K562 (cell line): ENCODE measurements around the gene KLHL8. TPM values are rescaled to one million over a fixed set of nuclear protein-coding genes. Genes with fewer than 3 reads are reported as not detected.

Source experiments
- ATAC-seq: fragments of 200-7000 bp; cut with Tn5 transposase; 3 replicates; pipeline ENCODE4 v1.9.1; 2020; ENCODE audit warnings: moderate library complexity
- BruUV-seq: library from RNA; stranded (reverse); fragments of 400-500 nt; replicated peaks from 2 replicates; lab custom pipeline; 2021; lab: Mats Ljungman, UMichigan
- CTCF ChIA-PET: fragments of 300-600 bp; formaldehyde crosslinking; extraction: SDS; loops from one replicate; lab custom pipeline; 2021; ENCODE audit warnings: low intra/inter-chr PET ratio; lab: Yijun Ruan, JAX
- POLR2A ChIA-PET: fragments of 300-600, 350-650 bp; sonication (Branson Sonifier 250); formaldehyde crosslinking; extraction: SDS; loops from one replicate; lab custom pipeline; 2021; ENCODE audit warnings: antibody characterized with exemption, inconsistent platforms; lab: Yijun Ruan, JAX
- DNase-seq, 4 experiments: peaks; one replicate each; pipeline versions ENCODE4 v3.0.0 to v3.0.0-alpha.2; 2011 to 2018; ENCODE audit warnings: low spot score in 3 of 4, mixed read lengths in 3 of 4; ENCODE audit errors: extremely low read depth in 1 of 4
- FAIRE-seq: peaks from 2 replicates; lab custom pipeline; 2011; peaks lifted over from hg19 to GRCh38; lab: Jason Lieb, UNC
- H2AFZ ChIP-seq: 2 replicates; pipeline ENCODE4 v1.6.0; 2011; ENCODE audit warnings: low read depth, low read length, control low read depth, inconsistent platforms
- H3K27ac ChIP-seq: fragments of 200-600 bp; 3 replicates; pipeline ENCODE4 v1.8.0; 2011; ENCODE audit warnings: low read depth, mild to moderate bottlenecking, control low read depth, inconsistent platforms, low read length, moderate library complexity, mixed read lengths; ENCODE audit errors: extremely low read depth
- H3K27me3 ChIP-seq, 2 experiments: fragments of 300-600 bp in 1 of 2; 2 replicates in 1 of 2; 3 replicates in 1 of 2; pipeline versions ENCODE4 v1.6.0 to v1.8.0; 2011; ENCODE audit warnings: inconsistent platforms in 2 of 2, low read length in 2 of 2, mild to moderate bottlenecking in 1 of 2, mixed read lengths in 1 of 2, moderate library complexity in 1 of 2; ENCODE audit not compliant: control insufficient read depth in 2 of 2, insufficient read depth in 2 of 2
- H3K36me3 ChIP-seq: fragments of 300-600 bp; 3 replicates; pipeline ENCODE4 v1.8.0; 2011; ENCODE audit warnings: mild to moderate bottlenecking, low read length, inconsistent platforms; ENCODE audit not compliant: control insufficient read depth, insufficient read depth
- H3K4me1 ChIP-seq, 2 experiments: fragments of 200-600 bp in 1 of 2; replicated peaks in 1 of 2; 2 replicates in 1 of 2; 3 replicates in 1 of 2; pipeline versions ENCODE4 v1.5.1 to v1.8.0; 2011; ENCODE audit warnings: inconsistent platforms in 2 of 2, low read length in 2 of 2, mild to moderate bottlenecking in 1 of 2, mixed read lengths in 1 of 2, moderate library complexity in 1 of 2; ENCODE audit not compliant: control insufficient read depth in 2 of 2, insufficient read depth in 2 of 2
- H3K4me2 ChIP-seq: 2 replicates; pipeline ENCODE4 v1.6.1; 2011; ENCODE audit warnings: low read length, control low read depth, inconsistent platforms, mixed read lengths; ENCODE audit not compliant: insufficient read depth
- H3K4me3 ChIP-seq: fragments of 200-600 bp; sonication (generic), shearing (Covaris generic); 2 replicates; pipeline ENCODE4 v1.5.1; 2016; ENCODE audit warnings: control low read depth, inconsistent platforms
- H3K79me2 ChIP-seq: fragments of 200-600 bp; 3 replicates; pipeline ENCODE4 v1.8.0; 2011; ENCODE audit warnings: low read length, inconsistent platforms; ENCODE audit not compliant: control insufficient read depth, insufficient read depth
- H3K9ac ChIP-seq, 2 experiments: 2 replicates each; pipeline versions ENCODE4 v1.6.0 to v1.6.1; 2011; ENCODE audit warnings: low read depth in 2 of 2, low read length in 2 of 2, control low read depth in 1 of 2, inconsistent platforms in 1 of 2, mild to moderate bottlenecking in 1 of 2, mixed read lengths in 1 of 2; ENCODE audit not compliant: insufficient read depth in 1 of 2
- H3K9me1 ChIP-seq: one replicate; pipeline ENCODE4 v1.6.0; 2011; ENCODE audit warnings: inconsistent platforms, mild to moderate bottlenecking, low read length, moderate library complexity; ENCODE audit not compliant: control insufficient read depth, insufficient read depth
- H3K9me3 ChIP-seq: replicated peaks from 2 replicates; pipeline ENCODE4 v1.5.1; 2011; ENCODE audit warnings: low read depth, low read length, inconsistent platforms; ENCODE audit not compliant: control insufficient read depth, insufficient read depth
- H4K20me1 ChIP-seq: replicated peaks from 2 replicates; pipeline ENCODE4 v1.6.1; 2011; ENCODE audit warnings: low read length, inconsistent platforms, mixed read lengths; ENCODE audit not compliant: control insufficient read depth, insufficient read depth
- BCOR ChIP-seq: fragments of 450-650 bp; IDR thresholded peaks from 2 replicates; pipeline ENCODE4 v1.6.1; 2016
- ESRRA ChIP-seq: fragments of 450-650 bp; IDR thresholded peaks from 2 replicates; pipeline ENCODE4 v1.6.1; 2014; ENCODE audit warnings: low read depth, mild to moderate bottlenecking, moderate library complexity, borderline replicate concordance
- FOXA1 ChIP-seq: fragments of 450-650 bp; IDR thresholded peaks from 2 replicates; pipeline ENCODE4 v1.6.1; 2016; ENCODE audit warnings: mild to moderate bottlenecking, borderline replicate concordance
- FOXP1 ChIP-seq: sonication (generic); formaldehyde crosslinking; IDR thresholded peaks from 2 replicates; pipeline ENCODE4 v1.8.0; 2022; ENCODE audit warnings: mild to moderate bottlenecking, missing genetic modification reagents
- PPARD ChIP-seq: fragments of 250-450 bp; sonication (Bioruptor Pico); IDR thresholded peaks from 2 replicates; pipeline ENCODE4 v1.8.0; 2022; ENCODE audit warnings: inconsistent platforms, mild to moderate bottlenecking, moderate library complexity
- SIN3A ChIP-seq, 2 experiments: fragments of 150-350 bp in 1 of 2; IDR thresholded peaks; 2 replicates each; pipeline ENCODE4 v1.6.1; 2011 to 2016; ENCODE audit warnings: borderline replicate concordance in 2 of 2, low read depth in 2 of 2, low read length in 2 of 2, mild to moderate bottlenecking in 2 of 2, moderate library complexity in 2 of 2; ENCODE audit not compliant: control insufficient read depth in 1 of 2
- SMARCC2 ChIP-seq: fragments of 450-650 bp; IDR thresholded peaks from 2 replicates; pipeline ENCODE4 v1.6.1; 2017; ENCODE audit warnings: antibody characterized with exemption, moderate library complexity, mild to moderate bottlenecking, low read depth
- SMC3 ChIP-seq: conservative IDR thresholded peaks from 2 replicates; pipeline ENCODE4 v1.6.1; 2011; ENCODE audit warnings: low read depth, low read length, improper control_type of control experiment; ENCODE audit not compliant: insufficient read depth
- SRSF3 ChIP-seq: fragments of 200-400 bp; formaldehyde crosslinking; IDR thresholded peaks from 2 replicates; pipeline ENCODE4 v1.6.1; 2016; ENCODE audit warnings: mild to moderate bottlenecking, low read length, moderate library complexity; ENCODE audit not compliant: insufficient read depth
- WGBS: fragments of 100-300 bp; shearing (Covaris generic); methylation state at CpG from one replicate; pipeline ENCODE4 v1.1.6; 2016; ENCODE audit warnings: low coverage, mixed read lengths; ENCODE audit not compliant: insufficient coverage; ENCODE audit errors: missing lambda C conversion rate; 5-methylcytosine and 5-hydroxymethylcytosine counted together
- in situ Hi-C: fragments of 300-500 bp; cut with MboI; formaldehyde crosslinking; loops from 4 replicates; pipeline ENCODE4 v1.15.0; 2018; ENCODE audit warnings: inconsistent platforms, mixed read lengths
- intact Hi-C: fragments of 100-400 bp; cut with micrococcal nuclease; formaldehyde crosslinking; loops from 2 replicates; pipeline ENCODE4 v1.14.2; 2022
- polyA plus RNA-seq, 8 experiments: library from polyadenylated mRNA; depleted of rRNA in 4 of 8; stranded (reverse) in 5 of 8; unstranded in 3 of 8; fragments of >200 nt; fragmentation: Nextera tagmentation in 2 of 8; fragmentation: Illumina TruSeq in 1 of 8; extraction: Ambion mirVana in 2 of 8; extraction: Trizol in 1 of 8; gene quantifications; 2 replicates each; pipeline versions ENCODE4 v1.2.1 to v1.2.3, GENCODE V29; 2011 to 2014; ENCODE audit warnings: inconsistent platforms in 1 of 8, missing spikeins in 1 of 8
- total RNA-seq, 7 experiments: library from RNA; depleted of rRNA in 6 of 7; stranded (reverse); fragments of >200 nt in 6 of 7; fragmentation: Illumina TruSeq in 2 of 7; extraction: Trizol in 2 of 7; gene quantifications; 2 replicates each; pipeline versions ENCODE4 v1.2.1 to v1.2.3, GENCODE V29; 2011 to 2021; ENCODE audit warnings: low replicate concordance in 1 of 7
- TF ChIP-seq, protein P1 (sequence below): fragments of 250-450 bp; sonication (Bioruptor Pico); IDR thresholded peaks from 2 replicates; pipeline ENCODE4 v1.9.0; 2021; ENCODE audit warnings: mild to moderate bottlenecking, inconsistent platforms
- TF ChIP-seq, protein P2 (sequence below): fragments of 200-800 bp; sonication (Bioruptor generic); IDR thresholded peaks from 2 replicates; pipeline ENCODE4 v1.6.1; 2017; ENCODE audit warnings: missing genetic modification characterization, missing compliant biosample characterization
- TF ChIP-seq, protein P3 (sequence below): sonication (generic); formaldehyde crosslinking; IDR thresholded peaks from 2 replicates; pipeline ENCODE4 v1.8.0; 2022; ENCODE audit warnings: mild to moderate bottlenecking, missing genetic modification reagents, borderline replicate concordance
- TF ChIP-seq, protein P4 (sequence below): sonication (generic); formaldehyde crosslinking; IDR thresholded peaks from 2 replicates; pipeline ENCODE4 v1.8.1; 2023; ENCODE audit warnings: mild to moderate bottlenecking, missing genetic modification reagents, moderate library complexity

Gene KLHL8
- total and polyA plus RNA-seq, 9 of the 15 experiments (the other 6 are each of a cell fraction or from before 2014, with no cell fraction given): 8.7 to 25.3 (median 15.7) TPM

DNA sequence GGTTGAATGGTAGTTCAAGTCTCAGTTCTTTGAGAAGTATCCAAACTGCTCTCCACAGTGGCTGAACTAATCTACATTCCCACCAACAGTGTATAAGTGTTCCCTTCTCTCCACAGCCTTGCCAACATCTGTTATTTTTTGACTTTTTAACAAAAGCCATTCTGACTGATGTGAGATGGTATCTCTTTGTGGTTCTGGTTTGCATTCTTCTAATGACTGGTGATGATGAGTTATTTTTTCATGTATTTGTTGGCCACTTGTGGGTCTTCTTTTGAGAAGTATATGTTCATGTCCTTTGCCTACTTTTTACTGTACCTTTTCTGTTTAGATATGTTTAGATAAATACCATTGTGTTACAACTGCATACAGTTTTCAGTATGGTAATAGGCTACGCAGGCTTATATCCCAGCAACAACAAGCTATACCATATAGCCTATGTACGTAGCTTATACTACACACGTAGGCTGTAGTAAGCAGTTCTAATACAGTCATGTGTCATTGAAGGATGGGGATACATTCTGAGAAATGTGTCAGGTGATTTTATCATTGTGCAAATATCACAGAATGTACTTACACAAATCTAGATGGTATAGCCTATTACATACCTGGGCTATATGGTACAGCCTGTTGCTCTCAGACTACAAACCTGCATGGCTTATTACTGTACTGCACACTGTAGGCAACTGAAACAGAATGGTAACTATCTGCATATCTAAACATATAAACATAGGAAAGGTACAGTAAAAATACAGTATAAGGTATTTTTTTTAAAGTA lies 28.1 kb downstream of the KLHL8 start:
- Histone ChIP-seq H3K9me1 (no peaks in the 10 kb centered on the region), H3K4me3 (no peak overlapping the region), H2AFZ (no peak overlapping the region), H3K27ac (no peak overlapping the region), H3K9ac (no peak overlapping the region), H3K9me3 (no peaks in the 10 kb centered on the region), H3K27me3 (no peaks in the 10 kb centered on the region), H3K4me1 (no peaks in the 10 kb centered on the region; a peak in 1 of 5 replicates), H3K36me3 (peaks cover 3% of the 10 kb centered on the region; the same call in 1 of the 3 replicates), H3K79me2 (peaks cover 28% of the 10 kb centered on the region), H4K20me1 (no peaks in the 10 kb centered on the region), H3K4me2 (no peak overlapping the region)
- no peak for DNase-seq
- CTCF ChIA-PET: no interaction called here
- POLR2A ChIA-PET: interaction anchor here (0.9 kb wide), 1 partner anchor 10 kb away, joined by 3 read pairs; no protein-coding TSS in a partner anchor
- FAIRE-seq: no peak
- no TSS peak for BruUV-seq
- 98% methylated on average over 3 of the region's 3 CpGs for whole genome bisulfite sequencing
- intact Hi-C loops: no loop called here
- in situ Hi-C loops: no loop called here
- TF ChIP-seq, protein P1, sequence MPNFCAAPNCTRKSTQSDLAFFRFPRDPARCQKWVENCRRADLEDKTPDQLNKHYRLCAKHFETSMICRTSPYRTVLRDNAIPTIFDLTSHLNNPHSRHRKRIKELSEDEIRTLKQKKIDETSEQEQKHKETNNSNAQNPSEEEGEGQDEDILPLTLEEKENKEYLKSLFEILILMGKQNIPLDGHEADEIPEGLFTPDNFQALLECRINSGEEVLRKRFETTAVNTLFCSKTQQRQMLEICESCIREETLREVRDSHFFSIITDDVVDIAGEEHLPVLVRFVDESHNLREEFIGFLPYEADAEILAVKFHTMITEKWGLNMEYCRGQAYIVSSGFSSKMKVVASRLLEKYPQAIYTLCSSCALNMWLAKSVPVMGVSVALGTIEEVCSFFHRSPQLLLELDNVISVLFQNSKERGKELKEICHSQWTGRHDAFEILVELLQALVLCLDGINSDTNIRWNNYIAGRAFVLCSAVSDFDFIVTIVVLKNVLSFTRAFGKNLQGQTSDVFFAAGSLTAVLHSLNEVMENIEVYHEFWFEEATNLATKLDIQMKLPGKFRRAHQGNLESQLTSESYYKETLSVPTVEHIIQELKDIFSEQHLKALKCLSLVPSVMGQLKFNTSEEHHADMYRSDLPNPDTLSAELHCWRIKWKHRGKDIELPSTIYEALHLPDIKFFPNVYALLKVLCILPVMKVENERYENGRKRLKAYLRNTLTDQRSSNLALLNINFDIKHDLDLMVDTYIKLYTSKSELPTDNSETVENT: no peak
- TF ChIP-seq, protein P2, sequence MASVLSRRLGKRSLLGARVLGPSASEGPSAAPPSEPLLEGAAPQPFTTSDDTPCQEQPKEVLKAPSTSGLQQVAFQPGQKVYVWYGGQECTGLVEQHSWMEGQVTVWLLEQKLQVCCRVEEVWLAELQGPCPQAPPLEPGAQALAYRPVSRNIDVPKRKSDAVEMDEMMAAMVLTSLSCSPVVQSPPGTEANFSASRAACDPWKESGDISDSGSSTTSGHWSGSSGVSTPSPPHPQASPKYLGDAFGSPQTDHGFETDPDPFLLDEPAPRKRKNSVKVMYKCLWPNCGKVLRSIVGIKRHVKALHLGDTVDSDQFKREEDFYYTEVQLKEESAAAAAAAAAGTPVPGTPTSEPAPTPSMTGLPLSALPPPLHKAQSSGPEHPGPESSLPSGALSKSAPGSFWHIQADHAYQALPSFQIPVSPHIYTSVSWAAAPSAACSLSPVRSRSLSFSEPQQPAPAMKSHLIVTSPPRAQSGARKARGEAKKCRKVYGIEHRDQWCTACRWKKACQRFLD (CRISPR knock-in tag): no peak
- TF ChIP-seq PPARD: no peak
- no peak for TF ChIP-seq FOXA1
- TF ChIP-seq, protein P3, sequence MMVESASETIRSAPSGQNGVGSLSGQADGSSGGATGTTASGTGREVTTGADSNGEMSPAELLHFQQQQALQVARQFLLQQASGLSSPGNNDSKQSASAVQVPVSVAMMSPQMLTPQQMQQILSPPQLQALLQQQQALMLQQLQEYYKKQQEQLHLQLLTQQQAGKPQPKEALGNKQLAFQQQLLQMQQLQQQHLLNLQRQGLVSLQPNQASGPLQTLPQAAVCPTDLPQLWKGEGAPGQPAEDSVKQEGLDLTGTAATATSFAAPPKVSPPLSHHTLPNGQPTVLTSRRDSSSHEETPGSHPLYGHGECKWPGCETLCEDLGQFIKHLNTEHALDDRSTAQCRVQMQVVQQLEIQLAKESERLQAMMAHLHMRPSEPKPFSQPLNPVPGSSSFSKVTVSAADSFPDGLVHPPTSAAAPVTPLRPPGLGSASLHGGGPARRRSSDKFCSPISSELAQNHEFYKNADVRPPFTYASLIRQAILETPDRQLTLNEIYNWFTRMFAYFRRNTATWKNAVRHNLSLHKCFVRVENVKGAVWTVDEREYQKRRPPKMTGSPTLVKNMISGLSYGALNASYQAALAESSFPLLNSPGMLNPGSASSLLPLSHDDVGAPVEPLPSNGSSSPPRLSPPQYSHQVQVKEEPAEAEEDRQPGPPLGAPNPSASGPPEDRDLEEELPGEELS: no peak
- TF ChIP-seq SIN3A (IDR thresholded peaks at IDR 0.05; ENCODE audit: borderline replicate concordance in 2 of 2, control insufficient read depth in 1 of 2, low read depth in 2 of 2, low read length in 2 of 2): no peak
- TF ChIP-seq BCOR: no peak
- no peak for TF ChIP-seq SRSF3
- TF ChIP-seq, protein P4, sequence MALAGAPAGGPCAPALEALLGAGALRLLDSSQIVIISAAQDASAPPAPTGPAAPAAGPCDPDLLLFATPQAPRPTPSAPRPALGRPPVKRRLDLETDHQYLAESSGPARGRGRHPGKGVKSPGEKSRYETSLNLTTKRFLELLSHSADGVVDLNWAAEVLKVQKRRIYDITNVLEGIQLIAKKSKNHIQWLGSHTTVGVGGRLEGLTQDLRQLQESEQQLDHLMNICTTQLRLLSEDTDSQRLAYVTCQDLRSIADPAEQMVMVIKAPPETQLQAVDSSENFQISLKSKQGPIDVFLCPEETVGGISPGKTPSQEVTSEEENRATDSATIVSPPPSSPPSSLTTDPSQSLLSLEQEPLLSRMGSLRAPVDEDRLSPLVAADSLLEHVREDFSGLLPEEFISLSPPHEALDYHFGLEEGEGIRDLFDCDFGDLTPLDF (CRISPR knock-in tag): no peak
- TF ChIP-seq SMC3: no peak
- no peak for TF ChIP-seq ESRRA
- TF ChIP-seq SMARCC2: no peak
- no peak for TF ChIP-seq FOXP1
- ATAC-seq: peak; percentile 47
